Measurements from ENCODE around the gene RAB7B. TPM values are rescaled to one million over a fixed set of nuclear protein-coding genes. Genes with fewer than 3 reads are reported as not detected.

RAB7B gene
- total and polyA plus RNA-seq, 3 experiments from 2014 or later, result 0.29 to 0.48 TPM; not detected in 1

DNA sequence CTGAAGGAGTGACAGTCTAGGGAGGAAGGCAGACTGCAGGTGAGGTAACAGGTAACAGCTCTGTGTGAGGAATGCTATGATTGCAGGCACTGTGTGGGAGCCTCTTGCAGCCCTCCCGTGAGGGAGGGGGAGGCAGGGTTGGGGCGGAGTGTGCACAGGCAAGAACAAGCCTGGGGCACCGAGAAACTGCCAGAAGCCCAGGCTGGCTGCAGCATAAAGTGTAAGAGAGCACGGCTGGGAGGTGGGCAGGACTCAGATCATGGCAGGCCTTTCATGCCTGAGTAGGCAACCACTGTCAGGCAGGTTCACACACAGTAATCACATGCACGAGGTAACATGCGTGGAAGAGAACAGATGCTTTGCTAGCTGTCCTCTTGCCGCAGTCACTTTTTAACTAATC lies 38.4 kb upstream of the RAB7B start:
- Mint-ChIP-seq H3K27me3 (peaks cover 3 to 22% of the 10 kb centered on the region in 2 donors), H3K4me1 (peaks cover 11 to 18% (median 13%) of the 10 kb centered on the region in 3 donors), H3K9me3 (no peaks in the 10 kb centered on the region), H3K4me3 (no peak overlapping the region), H3K36me3 (no peaks in the 10 kb centered on the region), H3K27ac (no peak overlapping the region)
- no peak for DNase-seq
- no peak overlapping the region for H3K4me3 ChIP-seq (ENCODE audit: low read length)
- H3K27ac ChIP-seq (ENCODE audit: low read depth, low read length), result no peak overlapping the region
- no peaks in the 10 kb centered on the region for H3K9me3 ChIP-seq (ENCODE audit: low read length)
- POLR2A ChIA-PET, result no interaction called here
- H3K36me3 ChIP-seq (ENCODE audit: insufficient read depth, low read length), result no peaks in the 10 kb centered on the region
- no peaks in the 10 kb centered on the region for H3K27me3 ChIP-seq (ENCODE audit: insufficient read depth, low read length, poor library complexity, severe bottlenecking)
- no peaks in the 10 kb centered on the region for H3K4me1 ChIP-seq (ENCODE audit: insufficient read depth, low read length)
- CTCF ChIA-PET, result no interaction called here

DNA sequence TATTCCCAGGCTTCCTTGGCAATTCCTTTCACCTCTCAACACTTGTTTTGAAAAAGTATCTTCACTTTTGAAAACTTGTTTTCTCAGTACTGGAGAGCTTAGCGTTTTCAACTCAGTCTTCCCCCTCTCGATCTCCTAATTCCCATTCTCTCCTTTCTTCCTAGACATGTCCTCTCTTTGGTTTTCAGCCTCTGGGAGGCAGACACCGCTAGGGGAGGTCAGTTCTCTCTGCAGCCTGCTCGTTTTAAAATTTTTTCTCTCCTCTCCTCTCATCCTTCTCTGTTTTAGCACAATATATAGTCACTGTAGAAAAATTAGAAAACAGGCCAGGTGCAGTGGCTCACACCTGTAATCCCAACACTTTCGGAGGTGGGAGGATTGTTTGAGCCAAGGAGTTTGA lies 37.1 kb upstream of the RAB7B start:
- peaks cover 11 to 18% (median 13%) of the 10 kb centered on the region in 3 donors for H3K4me1 Mint-ChIP-seq
- Histone ChIP-seq H3K4me3 (ENCODE audit: low read length) (no peak overlapping the region), H3K9me3 (ENCODE audit: low read length) (no peaks in the 10 kb centered on the region), H3K4me1 (ENCODE audit: insufficient read depth, low read length) (no peaks in the 10 kb centered on the region), H3K27me3 (ENCODE audit: insufficient read depth, low read length, poor library complexity, severe bottlenecking) (no peaks in the 10 kb centered on the region), H3K36me3 (ENCODE audit: insufficient read depth, low read length) (no peaks in the 10 kb centered on the region), H3K27ac (ENCODE audit: low read depth, low read length) (no peak overlapping the region)
- ChIA-PET POLR2A (no interaction called here), CTCF (no interaction called here)
- H3K27ac Mint-ChIP-seq, result peak overlapping the region in 1 of 8 donors; percentile 89
- H3K9me3 Mint-ChIP-seq, result no peaks in the 10 kb centered on the region
- no peaks in the 10 kb centered on the region for H3K36me3 Mint-ChIP-seq
- H3K4me3 Mint-ChIP-seq, result no peak overlapping the region
- DNase-seq, result no peak
- H3K27me3 Mint-ChIP-seq, result peaks cover 3 to 25% of the 10 kb centered on the region in 2 donors

DNA sequence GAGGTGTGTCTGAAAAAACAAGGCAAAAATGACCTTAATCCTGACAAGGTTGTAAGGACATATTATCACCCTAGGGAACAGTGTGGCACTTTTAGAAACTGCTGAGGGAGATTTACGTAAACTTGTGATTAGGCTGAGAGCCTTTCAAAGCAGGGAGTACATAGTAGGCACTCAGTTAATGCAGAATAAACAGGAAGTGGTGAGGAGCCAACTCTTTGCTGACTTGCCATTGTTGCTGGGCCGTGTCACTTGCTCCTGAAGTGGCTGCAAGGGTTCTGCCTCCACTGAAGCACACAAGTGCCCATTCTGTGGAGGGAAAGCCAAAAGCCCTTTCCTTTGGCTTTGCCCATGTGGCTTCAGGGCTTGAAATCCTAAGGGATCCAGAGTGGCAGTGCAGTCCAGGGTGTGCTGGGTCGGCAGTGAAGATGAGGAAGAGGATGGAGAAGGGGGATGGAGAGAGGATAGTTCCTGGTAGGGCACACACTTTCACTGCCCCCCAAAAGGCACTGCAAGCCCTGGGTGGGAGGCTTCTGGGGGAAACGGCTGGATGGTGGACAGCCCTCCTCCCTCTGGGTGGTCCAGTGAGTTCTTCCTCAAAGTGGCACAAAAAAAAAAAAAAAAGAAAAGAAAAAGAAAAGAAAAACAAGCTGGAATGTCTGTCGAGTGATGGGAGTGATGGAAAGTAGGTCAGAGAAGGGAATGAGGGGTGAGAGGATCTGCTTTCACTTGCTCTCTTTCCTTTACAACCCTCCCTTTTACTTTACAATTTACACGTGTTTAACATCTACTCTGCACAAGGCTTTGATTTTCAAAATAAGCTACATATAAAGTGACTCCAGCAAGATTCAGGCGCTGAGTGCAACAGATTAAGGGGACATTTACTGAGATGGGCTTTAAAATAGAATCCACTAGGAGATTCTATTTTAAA lies 36.1 kb upstream of the RAB7B start:
- H3K9me3 Mint-ChIP-seq, result no peaks in the 10 kb centered on the region
- Histone ChIP-seq H3K36me3 (ENCODE audit: insufficient read depth, low read length) (no peaks in the 10 kb centered on the region), H3K4me3 (ENCODE audit: low read length) (no peak overlapping the region), H3K27ac (ENCODE audit: low read depth, low read length) (no peak overlapping the region), H3K27me3 (ENCODE audit: insufficient read depth, low read length, poor library complexity, severe bottlenecking) (no peaks in the 10 kb centered on the region), H3K4me1 (ENCODE audit: insufficient read depth, low read length) (no peaks in the 10 kb centered on the region), H3K9me3 (ENCODE audit: low read length) (no peaks in the 10 kb centered on the region)
- H3K4me1 Mint-ChIP-seq, result peaks cover 11 to 18% (median 16%) of the 10 kb centered on the region in 3 donors
- H3K27ac Mint-ChIP-seq, result peak overlapping the region; percentile 9 to 95 (median 28)
- H3K27me3 Mint-ChIP-seq, result peaks cover 3 to 30% of the 10 kb centered on the region in 2 donors
- DNase-seq, result no peak
- no peak overlapping the region for H3K4me3 Mint-ChIP-seq
- no peaks in the 10 kb centered on the region for H3K36me3 Mint-ChIP-seq
- ChIA-PET POLR2A (no interaction called here), CTCF (no interaction called here)

DNA sequence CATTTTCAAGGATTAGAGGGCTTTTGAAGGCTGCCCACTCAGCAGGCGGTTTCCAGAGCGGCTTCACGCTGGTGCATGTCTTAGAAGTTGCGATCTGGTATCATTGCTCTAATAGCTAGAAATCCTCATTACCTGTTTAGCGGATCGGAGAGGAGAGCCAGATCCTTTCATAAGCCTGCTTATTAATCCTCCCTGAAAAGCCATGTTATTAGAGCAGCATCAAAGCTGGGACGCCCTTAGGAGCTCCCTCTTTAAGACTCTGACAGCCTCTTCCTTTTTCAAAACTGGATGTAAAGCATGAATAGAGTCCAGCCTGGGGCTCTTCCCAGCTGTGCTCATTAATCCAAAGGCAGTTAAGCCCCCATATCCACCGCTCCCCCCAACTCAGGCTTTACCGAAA lies 34.4 kb upstream of the RAB7B start:
- Mint-ChIP-seq H3K27me3 (peaks cover 3 to 32% of the 10 kb centered on the region in 2 donors), H3K9me3 (no peaks in the 10 kb centered on the region), H3K36me3 (no peaks in the 10 kb centered on the region), H3K4me1 (peaks cover 11 to 18% (median 16%) of the 10 kb centered on the region in 3 donors), H3K4me3 (no peak overlapping the region), H3K27ac (no peak overlapping the region)
- Histone ChIP-seq H3K4me3 (ENCODE audit: low read length) (no peak overlapping the region), H3K27me3 (ENCODE audit: insufficient read depth, low read length, poor library complexity, severe bottlenecking) (no peaks in the 10 kb centered on the region), H3K27ac (ENCODE audit: low read depth, low read length) (no peak overlapping the region), H3K4me1 (ENCODE audit: insufficient read depth, low read length) (no peaks in the 10 kb centered on the region), H3K9me3 (ENCODE audit: low read length) (no peaks in the 10 kb centered on the region), H3K36me3 (ENCODE audit: insufficient read depth, low read length) (no peaks in the 10 kb centered on the region)
- DNase-seq, result no peak
- CTCF ChIA-PET, result interaction anchor here (1.5 kb wide), 1 partner anchor 17 kb away, joined by 3 read pairs; no protein-coding TSS in a partner anchor
- POLR2A ChIA-PET, result no interaction called here

DNA sequence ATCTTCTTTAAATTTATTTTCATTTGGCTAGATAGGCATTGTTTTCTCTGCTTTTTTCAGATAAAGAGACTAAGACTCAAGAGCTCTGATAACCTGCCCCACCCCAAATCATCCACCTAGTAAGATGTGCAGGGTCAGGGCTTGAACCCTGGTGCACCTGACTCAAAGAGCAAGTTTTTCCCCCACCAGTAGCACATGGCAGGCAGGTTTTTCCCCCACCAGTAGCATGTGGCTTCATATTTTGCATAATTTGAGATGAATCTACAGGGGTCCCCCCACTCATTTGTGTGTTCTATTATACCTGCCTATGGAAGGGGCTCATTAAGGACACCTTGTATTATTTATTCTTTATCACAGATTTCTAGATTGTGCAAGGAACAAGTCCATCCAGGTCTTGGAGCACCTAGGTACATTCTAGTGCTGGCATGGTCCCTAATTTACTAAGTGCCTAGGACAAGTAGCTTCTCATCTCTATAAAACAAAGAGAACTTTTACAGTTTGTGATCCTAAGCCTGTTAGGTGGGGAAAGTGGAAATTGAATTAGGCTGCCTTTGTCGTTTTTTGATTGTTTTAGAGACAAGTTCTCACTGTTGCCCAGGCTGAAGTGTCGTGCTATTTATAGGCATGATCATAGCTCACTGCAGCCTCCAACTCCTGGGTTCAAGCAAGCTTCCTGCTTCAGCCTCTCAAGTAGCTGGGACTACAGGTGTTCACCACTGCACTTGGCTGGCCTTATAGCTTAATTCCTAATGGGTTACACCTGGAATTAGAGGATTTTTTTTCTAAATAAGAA lies 33.7 kb upstream of the RAB7B start:
- no peak overlapping the region for H3K4me3 ChIP-seq (ENCODE audit: low read length)
- ChIA-PET CTCF (interaction anchor here (1.5 kb wide), 1 partner anchor 16 kb away, joined by 3 read pairs; no protein-coding TSS in a partner anchor), POLR2A (no interaction called here)
- no peaks in the 10 kb centered on the region for H3K36me3 ChIP-seq (ENCODE audit: insufficient read depth, low read length)
- H3K9me3 ChIP-seq (ENCODE audit: low read length), result no peaks in the 10 kb centered on the region
- Mint-ChIP-seq H3K4me1 (peaks cover 11 to 18% (median 16%) of the 10 kb centered on the region in 3 donors), H3K27me3 (peaks cover 6 to 32% of the 10 kb centered on the region in 2 donors), H3K27ac (peak overlapping the region in 1 of 8 donors; percentile 42), H3K4me3 (no peak overlapping the region), H3K9me3 (no peaks in the 10 kb centered on the region), H3K36me3 (no peaks in the 10 kb centered on the region)
- H3K27me3 ChIP-seq (ENCODE audit: insufficient read depth, low read length, poor library complexity, severe bottlenecking), result no peaks in the 10 kb centered on the region
- no peak overlapping the region for H3K27ac ChIP-seq (ENCODE audit: low read depth, low read length)
- no peak for DNase-seq
- no peaks in the 10 kb centered on the region for H3K4me1 ChIP-seq (ENCODE audit: insufficient read depth, low read length)

DNA sequence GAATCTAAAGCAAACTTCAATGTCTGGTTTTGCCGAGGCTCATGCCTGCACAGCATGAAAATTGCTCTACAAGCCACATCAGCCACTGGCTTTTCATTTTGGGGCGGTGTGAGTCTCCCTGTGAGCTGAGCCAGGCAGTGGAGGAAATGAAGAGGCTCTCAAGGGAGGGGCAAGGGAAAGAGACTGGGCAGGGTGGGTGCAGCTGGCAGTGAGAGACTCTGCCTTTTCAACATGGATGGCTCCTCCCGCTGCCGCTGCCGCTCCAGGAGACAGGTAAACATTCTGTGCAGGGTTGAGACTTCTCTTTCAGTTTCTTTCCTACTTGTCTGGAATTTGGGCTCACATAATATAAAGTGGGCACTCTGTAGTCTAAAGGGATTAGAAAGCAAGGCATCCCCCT lies 31.8 kb upstream of the RAB7B start:
- Histone ChIP-seq H3K4me1 (ENCODE audit: insufficient read depth, low read length) (no peaks in the 10 kb centered on the region), H3K36me3 (ENCODE audit: insufficient read depth, low read length) (no peaks in the 10 kb centered on the region), H3K27me3 (ENCODE audit: insufficient read depth, low read length, poor library complexity, severe bottlenecking) (no peaks in the 10 kb centered on the region), H3K27ac (ENCODE audit: low read depth, low read length) (no peak overlapping the region), H3K4me3 (ENCODE audit: low read length) (no peak overlapping the region), H3K9me3 (ENCODE audit: low read length) (no peaks in the 10 kb centered on the region)
- no peak for DNase-seq
- H3K4me1 Mint-ChIP-seq, result peaks cover 14 to 20% (median 19%) of the 10 kb centered on the region in 3 donors
- H3K4me3 Mint-ChIP-seq, result peak overlapping the region in 1 of 7 donors; percentile 42
- ChIA-PET POLR2A (no interaction called here), CTCF (no interaction called here)
- H3K36me3 Mint-ChIP-seq, result no peaks in the 10 kb centered on the region
- H3K27me3 Mint-ChIP-seq, result peaks cover 6 to 36% of the 10 kb centered on the region in 2 donors
- peak overlapping the region in 1 of 8 donors; percentile 21 for H3K27ac Mint-ChIP-seq
- no peaks in the 10 kb centered on the region for H3K9me3 Mint-ChIP-seq

DNA sequence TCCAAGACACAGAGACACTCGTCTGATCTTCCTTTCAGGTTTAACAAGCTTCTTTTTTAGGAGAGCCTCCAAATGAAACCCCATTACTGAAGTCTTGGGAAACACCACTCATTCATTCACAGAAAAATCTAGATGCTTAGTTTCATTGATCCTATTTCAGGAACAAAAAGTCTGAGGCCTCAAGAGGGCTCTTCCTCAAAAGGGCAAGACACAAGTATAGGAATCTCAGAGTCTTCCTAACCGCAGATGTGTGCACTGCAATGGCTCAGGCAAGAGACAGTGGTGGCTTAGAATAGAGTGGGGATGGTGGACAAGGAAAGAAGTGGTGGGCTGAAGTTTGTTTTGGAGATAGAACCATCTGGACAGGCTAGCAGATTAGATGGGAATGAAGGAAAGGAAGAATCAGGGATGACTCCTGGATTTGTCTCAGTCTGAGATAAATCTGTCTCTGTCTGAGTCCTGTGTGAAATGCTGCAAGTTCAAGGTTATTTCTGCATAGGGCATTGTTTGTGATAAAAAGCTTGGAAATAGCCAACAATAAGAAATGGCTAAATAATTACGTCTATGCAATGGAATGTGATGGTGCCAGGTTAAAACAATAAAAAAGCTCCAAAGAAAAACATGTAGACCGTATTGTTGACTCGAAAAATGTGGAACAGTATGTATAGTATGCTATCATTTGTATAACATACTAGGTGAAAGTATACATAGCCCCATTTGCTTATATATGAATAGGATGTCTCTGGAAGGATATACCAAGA lies 29.4 kb upstream of the RAB7B start:
- Mint-ChIP-seq H3K36me3 (no peaks in the 10 kb centered on the region), H3K4me1 (peaks cover 3 to 7% (median 5%) of the 10 kb centered on the region in 3 donors), H3K9me3 (no peaks in the 10 kb centered on the region), H3K27me3 (peaks cover 6 to 47% of the 10 kb centered on the region in 2 donors), H3K4me3 (no peak overlapping the region), H3K27ac (peak overlapping the region in 1 of 8 donors; percentile 3)
- ChIA-PET CTCF (interaction anchor here (0.7 to 2.2 kb wide), 3 partner anchors 29 to 74 kb away, joined by 3 to 11 read pairs (median 3); no protein-coding TSS in a partner anchor), POLR2A (no interaction called here)
- H3K4me3 ChIP-seq (ENCODE audit: low read length), result no peak overlapping the region
- no peaks in the 10 kb centered on the region for H3K4me1 ChIP-seq (ENCODE audit: insufficient read depth, low read length)
- no peaks in the 10 kb centered on the region for H3K27me3 ChIP-seq (ENCODE audit: insufficient read depth, low read length, poor library complexity, severe bottlenecking)
- H3K27ac ChIP-seq (ENCODE audit: low read depth, low read length), result no peak overlapping the region
- H3K9me3 ChIP-seq (ENCODE audit: low read length), result no peaks in the 10 kb centered on the region
- no peaks in the 10 kb centered on the region for H3K36me3 ChIP-seq (ENCODE audit: insufficient read depth, low read length)
- DNase-seq, result no peak
